CD4-positive, alpha-beta T cell (primary cell): ENCODE measurements around the gene E2F2. TPM values are rescaled to one million over a fixed set of nuclear protein-coding genes. Genes with fewer than 3 reads are reported as not detected.

Experiments used
- ATAC-seq: fragments of 200-7000 bp; cut with Tn5 transposase; one replicate; pipeline ENCODE4 v1.10.0; 2022; ENCODE audit warnings: mild to moderate bottlenecking; ENCODE audit not compliant: poor library complexity
- CTCF ChIA-PET: fragments of 350-600 bp; sonication (Branson Sonifier 250); formaldehyde crosslinking; loops from one replicate; lab custom pipeline; 2021; ENCODE audit warnings: antibody characterized with exemption, inconsistent platforms; lab: Charles Lee
- POLR2A ChIA-PET: fragments of 350-600 bp; sonication (Branson Sonifier 250); formaldehyde crosslinking; loops from one replicate; lab custom pipeline; 2021; ENCODE audit warnings: antibody characterized with exemption, inconsistent platforms; lab: Charles Lee
- DNase-seq, 14 experiments: peaks; one replicate each; pipeline ENCODE4 v3.0.0-alpha.2; 2013 to 2020; ENCODE audit warnings: mixed read lengths in 2 of 14
- H3K27ac ChIP-seq, 2 donors: one replicate each; pipeline versions ENCODE4 v1.5.1 to v1.7.0; 2013; ENCODE audit warnings: low read length in 2 of 2, low read depth in 1 of 2, mild to moderate bottlenecking in 1 of 2
- H3K27me3 ChIP-seq, 2 experiments: 1 replicate in 1 of 2; 2 replicates in 1 of 2; pipeline versions ENCODE4 v1.6.1 to v1.7.0; 2013; ENCODE audit warnings: low read length in 2 of 2, control low read depth in 1 of 2, mild to moderate bottlenecking in 1 of 2, moderate library complexity in 1 of 2; ENCODE audit not compliant: insufficient read depth in 2 of 2, control insufficient read depth in 1 of 2
- H3K36me3 ChIP-seq: one replicate; pipeline ENCODE4 v1.6.1; 2013; ENCODE audit warnings: low read length, control low read depth; ENCODE audit not compliant: insufficient read depth
- H3K4me1 ChIP-seq: one replicate; pipeline ENCODE4 v1.6.1; 2013; ENCODE audit warnings: low read length, control low read depth; ENCODE audit not compliant: insufficient read depth
- H3K4me3 ChIP-seq: one replicate; pipeline ENCODE4 v1.5.1; 2013; ENCODE audit warnings: mild to moderate bottlenecking, low read length, moderate library complexity
- H3K9me3 ChIP-seq, 2 experiments: 1 replicate in 1 of 2; 2 replicates in 1 of 2; pipeline versions ENCODE4 v1.6.1 to v1.7.0; 2013; ENCODE audit warnings: low read length in 2 of 2, mild to moderate bottlenecking in 2 of 2, control low read depth in 1 of 2, moderate library complexity in 1 of 2; ENCODE audit not compliant: control insufficient read depth in 1 of 2, insufficient read depth in 1 of 2
- H3K27ac Mint-ChIP-seq: one replicate; pipeline ENCODE4 v1.8.0; 2020; ENCODE audit warnings: mixed read lengths
- H3K27me3 Mint-ChIP-seq: one replicate; pipeline ENCODE4 v1.8.0; 2021; ENCODE audit warnings: mixed read lengths
- H3K36me3 Mint-ChIP-seq: one replicate; pipeline ENCODE4 v1.8.0; 2021; ENCODE audit warnings: low read depth, mixed read lengths
- H3K4me1 Mint-ChIP-seq: one replicate; pipeline ENCODE4 v1.8.0; 2021; ENCODE audit warnings: low read depth, mixed read lengths
- H3K4me3 Mint-ChIP-seq: one replicate; pipeline ENCODE4 v1.8.0; 2020; ENCODE audit warnings: mild to moderate bottlenecking, mixed read lengths
- H3K9me3 Mint-ChIP-seq: one replicate; pipeline ENCODE4 v1.8.0; 2020; ENCODE audit warnings: mixed read lengths
- CTCF ChIP-seq: fragments of 200-600 bp; IDR thresholded peaks from one replicate; pipeline ENCODE4 v1.8.0; 2022; ENCODE audit warnings: antibody characterized with exemption, mild to moderate bottlenecking
- intact Hi-C, 2 experiments: fragments of 100-400 bp; cut with DNase I in 1 of 2; cut with micrococcal nuclease in 1 of 2; formaldehyde crosslinking; loops; one replicate each; pipeline versions ENCODE4 v1.15.1 to v1.9.0; 2023 to 2025; cut with DNase I, micrococcal nuclease
- total RNA-seq, 174 experiments: library from RNA in 2 of 174; stranded (reverse) in 2 of 174; gene quantifications; one replicate each; pipeline ENCODE4 v1.2.3 and lab custom pipeline; 2021 to 2026

The E2F2 gene
- total RNA-seq, 2 experiments from 2014 or later = 0.50 to 0.69 TPM

GRCh38 chr1:23514111-23514679 is 16.8 kb downstream of the E2F2 start:
- Histone ChIP-seq H3K4me3 (no peak overlapping the region), H3K36me3 (peaks cover 8% of the 10 kb centered on the region), H3K27ac (no peak overlapping the region), H3K4me1 (no peaks in the 10 kb centered on the region), H3K27me3 (no peaks in the 10 kb centered on the region), H3K9me3 (no peaks in the 10 kb centered on the region)
- Mint-ChIP-seq H3K36me3 (peaks cover 5% of the 10 kb centered on the region), H3K27me3 (no peaks in the 10 kb centered on the region), H3K27ac (no peak overlapping the region), H3K9me3 (no peaks in the 10 kb centered on the region), H3K4me1 (no peaks in the 10 kb centered on the region), H3K4me3 (no peak overlapping the region)
- DNase-seq = no peak
- intact Hi-C loops = no loop called here
- ChIA-PET CTCF (interaction anchor here (1.2 to 3.3 kb wide), 2 partner anchors 14 to 17 kb away, joined by 3 to 13 read pairs; no protein-coding TSS in a partner anchor), POLR2A (interaction anchor here (0.6 kb wide), 2 partner anchors 9 to 25 kb away, joined by 3 read pairs; no protein-coding TSS in a partner anchor)
- ATAC-seq = no peak
- no peak for TF ChIP-seq CTCF

- Mint-ChIP-seq H3K27ac (no peak overlapping the region), H3K27me3 (no peaks in the 10 kb centered on the region), H3K4me1 (no peaks in the 10 kb centered on the region), H3K4me3 (no peak overlapping the region), H3K9me3 (no peaks in the 10 kb centered on the region), H3K36me3 (no peaks in the 10 kb centered on the region)
- DNase-seq = no peak
- H3K9me3 ChIP-seq = no peaks in the 10 kb centered on the region
- H3K27ac ChIP-seq = no peak overlapping the region
- ChIA-PET CTCF (no interaction called here), POLR2A (no interaction called here)
- H3K36me3 ChIP-seq = peaks cover 2% of the 10 kb centered on the region
- no peaks in the 10 kb centered on the region for H3K4me1 ChIP-seq
- H3K27me3 ChIP-seq = no peaks in the 10 kb centered on the region
- ATAC-seq = no peak
- TF ChIP-seq CTCF = no peak
- intact Hi-C loops = no loop called here
- no peak overlapping the region for H3K4me3 ChIP-seq
These were observed 21.1 kb downstream of the E2F2 start for GRCh38 chr1:23509896-23510295.

- ChIA-PET POLR2A (no interaction called here), CTCF (interaction anchor here (0.6 to 3.4 kb wide), 2 partner anchors 9 to 89 kb away, joined by 3 to 13 read pairs; no protein-coding TSS in a partner anchor)
These were observed 24.5 kb downstream of the E2F2 start for GRCh38 chr1:23506376-23507107.

More at GRCh38 chr1:23506376-23507107, 24.5 kb downstream of the E2F2 start:
- H3K4me1 Mint-ChIP-seq = no peaks in the 10 kb centered on the region
- no peak overlapping the region for H3K4me3 Mint-ChIP-seq
- intact Hi-C loops = no loop called here
- Histone ChIP-seq H3K4me1 (no peaks in the 10 kb centered on the region), H3K9me3 (no peaks in the 10 kb centered on the region), H3K36me3 (peaks cover 2% of the 10 kb centered on the region), H3K4me3 (no peak overlapping the region), H3K27me3 (no peaks in the 10 kb centered on the region), H3K27ac (no peak overlapping the region)
- no peak for TF ChIP-seq CTCF
- no peak overlapping the region for H3K27ac Mint-ChIP-seq
- H3K36me3 Mint-ChIP-seq = no peaks in the 10 kb centered on the region
- DNase-seq = no peak
- no peaks in the 10 kb centered on the region for H3K9me3 Mint-ChIP-seq
- ATAC-seq = no peak
- no peaks in the 10 kb centered on the region for H3K27me3 Mint-ChIP-seq
